Middle frontal gyrus (tissue), 1 donor: ENCODE measurements around the gene ATPAF1.
"Not testable (repeated sequence)": the region's sequence is repeated elsewhere in the genome, so short reads cannot be mapped to it uniquely, and the experiment has no call there.

ENCODE experiments used
- DNase-seq: peaks from one replicate; pipeline ENCODE4 v3.0.0-alpha.2; 2015; ENCODE audit warnings: low spot score; ENCODE audit errors: extremely low spot score

ATPAF1 gene

DNA sequence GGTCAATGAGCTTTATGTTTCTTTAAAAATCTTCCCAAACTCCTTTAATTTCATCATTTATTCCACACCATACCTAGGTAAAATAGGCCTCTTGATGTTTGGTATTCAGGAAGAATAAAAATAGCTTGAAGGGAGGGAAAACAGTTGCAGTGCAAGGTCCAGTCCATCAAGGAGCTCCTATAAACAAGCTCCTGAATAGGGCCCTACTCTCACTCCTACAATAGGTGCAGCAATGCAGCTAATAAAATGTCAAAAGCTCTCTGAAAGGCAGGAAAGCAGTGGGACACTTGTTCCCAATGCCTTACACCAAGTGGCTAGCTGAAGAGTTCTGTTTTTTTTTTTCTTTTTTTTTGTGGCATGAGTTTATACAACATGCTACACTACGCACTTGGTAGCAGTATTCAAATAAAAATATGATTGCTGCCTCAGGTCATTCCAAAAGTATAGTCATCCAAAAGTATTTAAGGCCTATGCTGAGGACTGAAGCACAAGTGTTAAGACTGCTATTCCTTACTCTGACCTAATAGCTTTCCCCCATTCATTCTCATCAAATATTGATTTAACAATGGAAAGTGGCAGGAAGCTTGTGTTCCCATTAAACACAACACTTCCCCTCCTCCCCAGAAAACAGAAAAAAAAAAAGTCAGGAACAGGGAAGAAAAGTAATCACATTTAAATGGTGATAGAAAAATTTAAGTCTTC is 13.3 kb upstream of the ATPAF1 start:
- DNase-seq = no peak

DNA sequence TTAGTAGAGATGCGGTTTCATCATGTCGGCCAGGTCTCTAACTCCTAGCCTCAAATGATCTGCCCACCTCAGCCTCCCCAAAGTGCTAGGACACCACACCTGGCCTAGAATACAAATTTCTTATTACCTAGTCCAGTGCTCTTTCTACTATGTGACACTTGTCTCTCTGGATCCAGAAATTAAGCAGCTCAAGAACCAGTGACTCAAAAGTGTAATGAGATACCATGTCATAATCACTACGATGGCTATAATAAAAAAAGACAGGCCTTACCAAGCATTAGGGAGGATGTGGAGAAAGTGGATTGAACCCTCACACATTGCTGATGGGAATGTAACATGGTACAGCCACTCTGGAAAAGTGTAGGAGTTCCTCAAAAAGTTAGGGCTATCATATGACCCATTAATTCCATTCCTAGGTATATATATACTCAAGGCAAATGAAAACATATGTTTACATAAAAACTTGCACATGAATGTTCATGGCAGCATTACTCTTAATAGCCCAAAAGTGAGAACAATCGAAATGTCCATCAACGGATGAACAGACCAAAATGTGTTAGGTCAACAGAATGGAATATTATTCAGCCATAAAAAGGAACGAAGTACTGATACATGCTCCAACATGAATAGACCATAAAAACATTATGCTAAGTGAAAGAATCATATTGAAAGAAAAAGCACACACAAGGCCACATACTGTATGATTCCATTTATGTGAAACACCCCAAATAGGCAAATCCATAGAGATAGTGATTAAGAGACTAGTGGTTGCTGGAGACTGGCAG is 11.8 kb upstream of the ATPAF1 start:
- no peak for DNase-seq

DNA sequence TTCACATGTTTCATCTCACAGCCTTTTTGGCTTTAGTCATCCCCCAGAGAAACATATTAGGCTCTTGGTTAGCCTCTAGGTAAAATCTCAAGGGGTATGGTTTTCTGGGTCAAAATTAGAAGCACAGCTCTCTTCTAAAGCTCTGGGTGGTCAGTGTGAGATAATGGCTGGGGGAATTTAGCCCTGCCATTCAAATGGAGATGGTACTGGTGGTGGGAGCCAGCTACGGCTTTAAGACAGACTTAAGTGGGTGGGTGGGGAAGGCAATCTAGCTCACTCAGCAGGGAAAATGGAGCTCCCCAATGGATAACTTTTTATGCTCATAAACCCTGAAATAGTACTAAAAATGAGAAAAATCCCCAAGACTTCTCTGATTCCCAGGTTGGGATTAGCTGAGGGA is 9.2 kb upstream of the ATPAF1 start:
- DNase-seq = no peak

DNA sequence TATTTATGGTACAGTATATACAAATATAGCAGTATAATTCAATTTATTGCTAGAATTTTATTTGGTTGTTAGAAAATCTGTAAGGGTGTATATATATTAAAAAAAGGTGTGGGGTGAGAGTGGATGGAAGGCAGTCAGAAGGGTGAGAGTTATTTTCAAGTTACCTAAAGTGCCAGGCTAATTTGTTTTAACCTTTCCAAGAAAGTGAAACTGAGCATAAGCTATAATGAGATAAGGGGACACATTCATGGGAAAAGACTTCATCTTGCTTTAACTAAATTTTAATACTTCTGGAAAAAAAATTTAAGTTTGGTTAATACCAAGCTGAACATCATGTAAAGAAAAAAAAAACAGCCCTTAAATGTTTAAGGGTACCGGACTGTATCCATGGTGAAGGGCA is 8.4 kb upstream of the ATPAF1 start:
- no peak for DNase-seq

DNA sequence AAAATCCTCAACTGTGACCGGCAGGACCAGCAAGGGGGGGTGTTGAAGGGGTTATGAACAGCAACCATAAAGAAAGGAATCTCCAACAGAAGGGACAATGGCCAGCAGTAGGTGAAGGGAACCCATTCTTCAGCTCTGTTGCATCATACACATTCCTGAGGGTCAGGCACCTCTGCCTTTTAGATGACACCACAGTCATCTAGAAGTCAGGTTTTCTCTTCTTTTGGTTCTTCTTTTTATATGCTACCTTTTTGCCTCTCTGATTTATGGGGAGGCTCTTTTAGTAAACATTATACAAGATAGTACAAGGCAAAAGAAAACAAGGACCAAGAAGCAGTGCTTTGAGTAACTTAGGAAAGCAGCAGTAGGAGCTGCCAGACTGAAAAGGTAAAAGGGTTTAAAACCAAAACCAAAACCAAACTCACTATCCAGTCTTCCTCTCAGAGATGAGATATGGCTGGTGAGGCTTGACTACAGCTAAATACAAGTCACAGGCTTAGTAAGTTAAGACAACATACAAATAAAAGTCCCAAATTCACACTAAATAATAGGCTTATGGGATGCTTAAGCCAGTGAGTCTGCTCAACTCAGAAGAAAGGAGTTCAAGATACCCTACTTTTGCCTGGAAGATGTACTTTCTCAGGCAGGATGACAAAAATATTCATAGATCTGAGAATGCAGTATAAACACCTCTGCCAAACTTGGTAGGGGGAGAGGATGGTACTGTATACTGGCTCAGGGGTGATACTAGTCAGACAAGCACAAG is 7.6 kb upstream of the ATPAF1 start:
- DNase-seq = no peak

DNA sequence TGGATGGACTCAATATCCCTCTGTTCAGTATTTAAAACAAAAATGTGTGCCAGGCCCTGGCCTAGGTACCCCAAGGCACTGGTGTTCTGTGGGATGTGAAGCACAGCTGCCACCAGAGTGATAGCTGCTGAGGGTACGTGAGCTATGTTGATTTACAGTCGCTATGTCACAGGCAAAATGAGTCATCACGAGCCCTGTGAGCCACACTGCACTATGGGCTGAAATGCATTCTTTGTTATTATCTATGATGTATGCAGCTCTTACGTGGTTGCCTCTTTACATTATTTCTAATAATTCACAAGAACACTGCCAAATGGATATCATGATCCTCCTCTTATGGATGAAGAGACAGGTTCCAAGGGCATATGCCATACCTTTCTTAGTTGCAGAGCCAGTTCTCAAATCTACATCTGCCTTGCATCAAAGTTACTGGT is 5.6 kb upstream of the ATPAF1 start:
- DNase-seq = no peak

DNA sequence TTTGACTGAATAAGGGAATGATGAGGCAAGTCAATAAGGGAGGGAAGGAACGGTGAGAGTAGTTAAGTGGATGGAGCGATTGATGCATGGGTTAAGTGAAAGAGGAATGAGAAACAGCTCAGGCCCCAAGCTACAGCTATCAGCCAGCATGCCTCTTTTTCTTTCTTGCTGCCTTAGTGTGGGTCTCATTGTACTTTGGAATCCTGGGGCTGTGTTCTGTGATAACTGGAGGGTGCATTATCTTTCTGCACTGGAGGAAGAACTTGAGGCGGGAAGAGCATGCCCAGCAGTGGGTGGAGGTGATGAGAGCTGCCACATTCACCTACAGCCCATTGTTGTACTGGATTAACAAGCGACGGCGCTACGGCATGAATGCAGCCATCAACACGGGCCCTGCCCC is 4.5 kb upstream of the ATPAF1 start:
- DNase-seq = no peak

DNA sequence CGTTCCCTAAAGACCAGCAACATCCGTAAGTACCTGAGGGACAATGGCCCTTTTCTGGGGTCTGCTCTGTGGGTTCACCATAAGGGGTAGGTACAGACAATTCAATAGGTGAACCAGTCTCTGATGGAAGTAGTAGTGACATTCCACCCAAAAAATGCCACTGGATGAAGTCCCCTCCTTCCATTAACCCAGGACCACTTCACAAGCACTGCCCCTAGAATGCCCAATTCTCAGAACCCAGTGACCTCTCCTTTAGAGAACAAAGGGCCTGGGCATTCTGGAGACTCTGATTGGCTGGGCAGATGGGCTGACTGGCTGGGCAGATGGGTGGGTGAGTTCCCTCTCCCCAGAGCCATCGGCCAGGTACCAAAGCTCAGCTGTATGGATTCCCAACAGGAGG is 3.4 kb upstream of the ATPAF1 start, which contains the start of gene TEX38:
TEX38 (plus strand) TSS at position 301 of the 400 bp plus-strand sequence; CDS start at position 382, 81 bp downstream.
- DNase-seq = no peak

DNA sequence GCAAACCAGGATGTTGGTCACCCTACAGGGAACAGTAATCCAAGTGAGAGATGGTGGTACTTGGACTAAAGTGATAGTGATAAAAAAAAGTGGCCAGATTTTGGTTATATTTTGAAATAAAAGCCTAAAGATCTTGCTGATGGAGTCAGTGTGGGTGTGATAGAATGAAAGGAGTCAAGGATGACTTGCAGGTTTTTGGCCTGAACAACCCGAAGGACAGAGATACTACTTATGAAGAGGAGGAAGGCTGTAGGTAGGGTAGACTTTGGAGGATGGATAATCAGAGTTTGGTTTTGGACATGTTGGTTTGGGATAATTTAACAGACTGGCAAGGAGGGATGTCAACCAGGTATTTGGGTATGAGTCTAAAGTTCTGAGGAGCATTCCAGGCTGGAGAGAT is 2.0 kb upstream of the ATPAF1 start:
- DNase-seq = no peak

DNA sequence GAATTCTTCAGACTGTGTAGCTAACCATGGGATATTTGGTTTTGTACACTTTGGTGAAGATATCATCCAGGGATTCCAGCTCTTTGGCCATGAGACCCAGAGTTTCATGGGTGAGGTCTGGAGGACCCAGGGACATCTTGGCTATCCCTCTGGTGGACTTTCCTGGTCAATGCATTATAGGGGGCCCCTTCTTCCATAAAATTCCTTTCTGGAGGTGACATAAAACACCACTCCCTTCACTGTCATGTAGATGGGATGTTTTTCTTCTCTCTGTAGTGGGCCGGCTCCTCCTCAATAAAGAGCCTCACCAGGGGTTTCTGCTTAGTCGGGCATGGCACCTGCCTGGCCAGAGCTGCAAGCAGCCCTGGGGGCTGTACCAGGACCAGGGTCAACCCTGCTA is 2.2 kb downstream of the ATPAF1 start:
- no peak for DNase-seq

DNA sequence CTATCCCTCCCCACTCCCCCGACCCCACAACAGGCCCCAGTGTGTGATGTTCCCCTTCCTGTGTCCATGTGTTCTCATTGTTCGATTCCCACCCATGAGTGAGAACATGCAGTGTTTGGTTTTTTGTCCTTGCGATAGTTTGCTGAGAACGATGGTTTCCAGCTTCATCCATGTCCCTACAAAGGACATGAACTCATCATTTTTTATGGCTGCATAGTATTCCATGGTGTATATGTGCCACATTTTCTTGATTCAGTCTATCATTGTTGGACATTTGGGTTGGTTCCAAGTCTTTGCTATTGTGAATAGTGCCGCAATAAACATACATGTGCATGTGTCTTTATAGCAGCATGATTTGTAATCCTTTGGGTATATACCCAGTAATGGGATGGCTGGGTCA is 5.2 kb downstream of the ATPAF1 start:
- DNase-seq = not testable (repeated sequence)

DNA sequence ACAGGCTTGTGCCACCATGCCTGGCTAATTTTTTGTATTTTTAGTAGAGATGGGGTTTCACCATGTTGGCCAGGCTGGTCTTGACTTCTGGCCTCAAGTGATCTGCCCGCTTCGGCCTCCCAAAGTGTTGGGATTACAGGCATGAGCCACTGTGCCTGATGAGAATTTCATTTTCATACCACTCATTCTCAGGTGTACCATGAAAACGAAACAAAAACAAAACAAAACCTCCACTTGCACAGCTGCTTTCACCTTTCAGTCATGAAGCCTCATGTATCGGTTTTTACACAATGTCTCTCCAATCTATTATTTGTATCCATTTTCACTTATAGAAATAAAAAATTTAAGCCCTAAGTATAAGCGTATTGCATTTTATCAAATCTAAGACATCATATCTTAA is 8.0 kb downstream of the ATPAF1 start:
- not testable (repeated sequence) for DNase-seq

DNA sequence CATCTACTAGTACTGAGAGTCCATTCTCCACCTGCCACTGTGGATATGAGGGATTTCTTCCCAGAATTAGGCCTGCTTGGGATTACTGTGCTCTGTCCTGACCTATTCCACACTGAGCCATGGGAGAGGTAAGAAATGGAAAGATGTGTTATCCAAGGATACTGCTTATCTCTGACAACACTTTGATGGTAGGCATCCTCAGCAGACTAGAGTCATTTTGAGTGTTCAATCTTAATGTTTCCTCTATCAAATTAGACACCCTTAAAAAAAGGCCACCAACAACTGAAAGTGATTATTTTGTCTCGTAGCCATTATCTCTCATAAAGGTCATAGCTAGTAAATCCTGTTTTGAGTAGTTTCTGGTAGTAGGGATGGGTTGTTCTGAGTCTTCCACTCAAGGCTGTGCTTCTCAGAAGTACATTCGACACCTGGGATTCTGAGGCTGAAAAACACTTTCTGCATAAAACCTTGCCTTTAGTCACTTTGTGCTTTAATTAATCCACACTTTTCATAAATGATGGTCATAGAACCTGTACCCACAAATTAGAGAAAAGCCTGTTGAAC is 8.8 kb downstream of the ATPAF1 start:
- no peak for DNase-seq

DNA sequence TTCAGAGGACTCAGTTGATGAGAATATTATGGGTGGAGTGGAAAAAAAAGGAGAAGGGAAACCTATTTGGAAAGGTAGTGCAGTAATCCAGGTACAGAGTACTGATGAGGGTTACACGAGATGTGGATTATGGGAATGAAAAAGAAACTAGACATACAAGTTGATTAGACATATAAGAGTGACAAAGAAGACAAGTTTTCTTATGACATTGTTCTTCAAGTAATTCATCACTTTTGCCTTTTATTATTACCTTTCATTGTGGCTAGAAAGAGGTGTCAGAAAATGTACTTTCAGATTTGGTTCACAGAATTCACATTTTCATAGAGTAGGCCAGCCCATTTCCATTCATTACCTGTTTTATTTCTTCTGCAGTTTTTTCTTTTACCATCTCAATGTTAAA is 10.4 kb downstream of the ATPAF1 start:
- DNase-seq = no peak

DNA sequence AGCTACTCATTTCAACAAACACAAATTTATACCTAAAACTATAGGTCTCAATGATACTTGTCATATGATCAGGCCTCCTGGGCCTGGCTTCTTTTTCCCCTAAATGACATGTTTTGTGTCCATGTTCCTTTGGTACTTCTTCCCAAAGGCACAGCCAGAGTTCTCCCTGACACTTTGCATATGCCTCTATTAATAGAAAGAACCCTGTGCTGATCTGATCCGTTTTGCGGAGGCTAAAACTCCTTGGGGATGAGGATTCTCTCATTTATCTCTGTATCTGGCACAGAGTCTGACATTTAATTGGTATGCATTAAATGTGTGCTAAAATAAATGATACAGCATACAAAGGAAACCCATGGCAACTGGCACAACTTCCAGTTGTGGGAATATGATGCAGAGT is 11.5 kb downstream of the ATPAF1 start:
- no peak for DNase-seq

DNA sequence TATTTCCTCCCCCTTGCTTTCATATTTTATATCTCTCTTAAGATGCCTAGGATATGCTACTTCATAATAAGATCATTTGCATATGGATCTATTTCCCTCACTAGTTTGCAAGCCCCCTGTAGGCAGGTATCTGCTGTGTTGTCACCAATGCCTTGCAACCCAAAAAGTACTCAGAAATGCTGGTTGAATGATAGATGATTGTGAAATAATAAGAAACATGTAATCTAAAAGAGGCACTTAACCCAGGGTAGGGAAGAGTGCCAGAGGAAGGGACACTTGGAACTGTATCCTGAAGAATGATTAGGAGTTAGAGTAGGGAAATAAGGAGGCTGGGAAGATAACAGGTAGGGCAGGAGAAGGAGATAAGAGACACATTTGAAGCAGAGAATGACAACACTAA is 12.3 kb downstream of the ATPAF1 start:
- DNase-seq = no peak

DNA sequence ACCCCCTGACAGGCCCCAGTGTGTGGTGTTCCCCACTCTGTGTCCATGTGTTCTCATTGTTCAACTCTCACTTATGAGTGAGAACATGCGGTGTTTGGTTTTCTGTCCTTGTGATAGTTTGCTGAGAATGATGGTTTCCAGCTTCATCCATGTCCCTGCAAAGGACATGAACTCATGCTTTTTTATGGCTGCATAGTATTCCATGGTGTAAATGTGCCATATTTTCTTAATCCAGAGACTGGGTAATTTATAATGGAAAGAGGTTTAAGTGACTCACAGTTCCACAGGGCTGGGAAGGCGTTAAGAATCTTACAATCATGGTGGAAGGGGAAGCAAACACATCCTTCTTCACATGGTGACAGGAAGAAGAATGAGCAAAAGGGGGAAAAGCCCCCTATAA is 13.5 kb downstream of the ATPAF1 start:
- DNase-seq = not testable (repeated sequence)

DNA sequence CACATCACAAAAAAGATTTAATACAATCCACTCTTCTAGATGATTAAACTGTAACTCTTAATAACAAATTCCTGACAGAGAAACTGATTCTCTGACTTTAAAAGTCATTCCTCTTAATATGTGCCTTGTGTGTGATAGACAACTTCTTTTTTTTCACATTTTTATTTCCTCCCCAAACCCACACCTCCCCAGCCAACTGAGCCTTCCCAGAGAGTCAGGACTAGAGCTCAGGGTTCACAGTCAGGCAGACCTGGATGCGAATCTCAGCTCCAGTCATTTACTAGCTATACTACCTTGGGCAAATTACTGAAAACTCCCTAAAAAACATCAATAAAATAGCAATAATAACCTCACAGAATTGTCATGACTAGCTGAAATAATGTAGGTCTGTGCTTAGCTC is 14.2 kb downstream of the ATPAF1 start:
- DNase-seq = no peak

DNA sequence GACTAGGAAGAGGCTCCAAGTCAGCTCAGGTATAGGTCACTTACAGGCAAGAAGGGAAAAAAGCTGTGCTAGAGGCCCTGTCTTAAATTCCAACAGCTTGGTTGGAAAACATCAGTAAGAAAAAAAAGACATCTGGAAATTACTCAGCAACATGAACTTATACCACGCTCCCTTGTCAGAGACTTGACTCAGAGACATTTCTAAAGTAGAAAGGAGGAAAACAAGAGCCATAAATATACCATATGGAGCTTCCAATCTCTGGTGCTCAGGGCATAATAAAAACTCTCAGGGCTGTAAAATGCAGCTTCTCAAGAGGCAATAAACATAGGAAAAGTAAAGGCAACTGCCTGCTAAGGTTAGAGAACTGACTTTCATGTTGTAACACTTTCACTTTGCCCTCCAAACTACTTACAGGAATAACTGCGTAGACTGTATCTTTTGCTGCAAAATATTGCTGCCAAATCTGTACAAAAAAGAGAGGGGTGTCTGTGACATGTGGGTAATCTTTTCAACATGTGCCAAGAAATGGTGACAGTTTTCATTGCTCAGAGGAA is 14.7 kb downstream of the ATPAF1 start:
- no peak for DNase-seq

DNA sequence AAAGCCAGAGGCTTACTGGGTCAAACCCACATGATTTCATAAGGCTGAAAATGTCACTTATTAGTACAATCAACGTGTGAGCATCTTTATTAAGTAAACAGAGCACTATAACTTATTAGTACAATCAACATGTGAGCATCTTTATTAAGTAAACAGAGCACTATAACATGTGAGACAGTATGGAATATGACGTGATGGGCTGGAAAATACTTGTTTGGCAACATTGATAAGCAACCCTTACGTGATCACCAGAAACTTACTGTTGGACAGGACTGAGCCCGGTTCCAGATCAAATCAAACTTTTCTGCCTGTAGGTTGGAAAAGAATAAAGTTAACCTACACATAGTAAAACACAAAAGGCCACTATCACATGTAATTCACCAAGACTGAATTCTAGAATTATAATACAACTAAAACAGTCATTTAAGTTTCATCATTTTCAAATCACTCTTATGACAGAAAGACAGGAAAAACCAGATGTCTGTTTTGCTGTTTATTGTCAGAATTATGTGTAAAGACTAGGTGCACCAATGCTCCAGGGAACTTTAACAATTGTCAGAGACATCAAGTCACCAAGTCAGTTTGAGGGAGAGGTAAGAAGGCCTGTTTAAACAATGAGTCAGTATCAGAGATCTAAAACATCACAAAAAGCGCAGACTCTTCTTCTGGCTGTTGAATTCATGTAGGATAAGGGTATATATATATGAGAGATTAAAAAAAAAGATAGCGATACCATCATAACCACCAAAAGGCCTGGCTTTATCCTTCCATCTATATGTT is 15.7 kb downstream of the ATPAF1 start:
- DNase-seq = no peak

DNA sequence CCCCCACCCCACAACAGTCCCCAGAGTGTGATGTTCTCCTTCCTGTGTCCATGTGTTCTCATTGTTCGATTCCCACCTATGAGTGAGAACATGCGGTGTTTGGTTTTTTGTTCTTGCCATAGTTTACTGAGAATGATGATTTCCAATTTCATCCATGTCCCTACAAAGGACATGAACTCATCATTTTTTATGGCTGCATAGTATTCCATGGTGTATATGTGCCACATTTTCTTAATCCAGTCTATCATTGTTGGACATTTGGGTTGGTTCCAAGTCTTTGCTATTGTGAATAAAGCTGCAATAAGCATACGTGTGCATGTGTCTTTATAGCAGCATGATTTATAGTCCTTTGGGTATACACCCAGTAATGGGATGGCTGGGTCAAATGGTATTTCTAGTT is 17.0 kb downstream of the ATPAF1 start:
- DNase-seq = not testable (repeated sequence)
